G401.6 (cell line): ENCODE results near the gene ITSN2.

Experiments
- FAIRE-seq: peaks from 2 replicates; lab custom pipeline; 2012; peaks lifted over from hg19 to GRCh38; lab: Jason Lieb, UNC

The ITSN2 gene

GRCh38 chr2:24175631-24176187 lies 184.6 kb downstream of the ITSN2 start:
- FAIRE-seq, result no peak

GRCh38 chr2:24174851-24175277 lies 185.5 kb downstream of the ITSN2 start, which contains the start of gene FAM228A:
TSS of gene FAM228A (plus strand) at chr2:24175053. CDS start at chr2:24175481, 428 bp downstream.
- FAIRE-seq, result no peak

- no peak for FAIRE-seq
Measured at GRCh38 chr2:24169023-24169422, 191.3 kb downstream of the ITSN2 start.

- no peak for FAIRE-seq
Measured at GRCh38 chr2:24164416-24164973, 195.8 kb downstream of the ITSN2 start.

- no peak for FAIRE-seq
Measured at GRCh38 chr2:24163601-24164000, 196.7 kb downstream of the ITSN2 start.

- FAIRE-seq, result no peak
Measured at GRCh38 chr2:24163186-24163585, 197.2 kb downstream of the ITSN2 start.

GRCh38 chr2:24162494-24162893 lies 197.8 kb downstream of the ITSN2 start:
- no peak for FAIRE-seq

- no peak for FAIRE-seq
Measured at GRCh38 chr2:24160761-24161160, 199.6 kb downstream of the ITSN2 start.

GRCh38 chr2:24159708-24160107 lies 200.6 kb downstream of the ITSN2 start:
- FAIRE-seq, result no peak

- FAIRE-seq, result no peak
Measured at GRCh38 chr2:24158131-24158530, 202.2 kb downstream of the ITSN2 start.

GRCh38 chr2:24153478-24153877 lies 206.9 kb downstream of the ITSN2 start:
- no peak for FAIRE-seq
